SHP77 treated with DMSO at 0.1 percent for 48 hours (cell line): ENCODE data around the gene MAGI2.

Experiments
- DNase-seq: peaks from one replicate; lab custom pipeline; 2025; lab: John Stamatoyannopoulos, UW

Gene MAGI2

DNA sequence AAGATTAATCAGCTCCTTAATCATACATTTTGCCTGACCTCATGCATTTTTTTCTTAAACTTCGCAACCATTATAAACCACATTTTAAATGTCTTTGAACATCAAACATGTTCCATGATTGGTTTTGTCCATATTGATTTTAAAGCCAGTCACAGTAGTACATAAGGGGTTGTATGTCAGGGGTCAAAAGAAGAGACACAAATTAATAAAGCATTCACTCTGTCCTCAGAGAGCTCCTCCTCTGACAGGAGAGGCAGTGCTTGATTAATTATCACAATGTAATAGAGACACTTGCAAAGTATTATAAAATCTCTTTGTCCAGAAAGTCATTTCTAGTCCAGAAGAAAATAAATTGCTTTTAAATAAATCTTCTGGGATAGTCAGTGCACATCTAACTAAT is 195.5 kb downstream of the MAGI2 start:
- DNase-seq = no peak

DNA sequence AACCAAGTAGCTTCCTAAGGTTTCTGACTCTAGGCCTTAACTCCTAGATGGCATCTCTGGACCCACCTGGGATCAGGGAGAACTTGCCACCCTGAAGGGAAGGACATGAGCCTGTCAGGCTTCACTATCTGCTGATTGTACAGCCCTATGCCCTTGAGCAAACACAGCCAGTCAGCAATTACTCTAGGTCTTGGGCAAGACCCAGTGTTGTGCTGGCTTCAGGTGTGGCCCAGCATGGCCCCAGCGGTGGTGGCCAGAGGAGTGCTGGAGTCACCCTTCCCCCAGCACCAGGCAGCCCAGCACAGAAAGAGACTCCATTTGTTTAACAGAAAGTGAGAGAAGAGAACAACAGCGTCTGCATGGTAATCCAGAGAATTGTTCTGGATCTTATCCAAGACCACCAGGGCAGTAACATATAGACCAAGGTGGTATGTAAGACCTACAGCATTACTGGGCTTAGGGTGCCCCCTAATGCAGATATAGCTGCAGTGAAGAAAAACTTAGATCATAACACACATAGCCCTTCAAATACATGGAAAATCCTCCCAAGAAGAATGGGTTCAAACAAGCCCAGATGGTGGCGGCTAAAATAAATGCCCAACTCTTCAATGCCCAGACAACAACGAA is 207.7 kb downstream of the MAGI2 start:
- no peak for DNase-seq

DNA sequence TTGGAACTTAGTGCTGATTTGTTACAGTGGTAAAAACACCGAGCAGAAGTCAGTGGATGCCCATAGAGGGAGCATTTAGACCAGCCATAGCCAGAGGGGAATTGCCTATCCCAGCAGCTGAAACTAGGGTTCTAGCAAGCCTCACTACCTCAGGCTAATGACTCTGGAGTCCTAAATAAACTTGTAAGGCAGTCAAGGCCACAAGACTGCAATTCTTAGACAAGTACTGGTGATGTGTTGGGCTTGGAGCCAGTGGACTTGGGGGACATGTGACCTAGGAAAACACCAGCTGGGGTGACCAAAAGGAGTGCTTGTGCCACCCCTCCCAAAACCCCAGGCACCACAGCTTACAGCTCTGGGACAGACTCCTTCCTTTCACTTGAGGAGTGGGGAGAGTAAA is 209.0 kb downstream of the MAGI2 start:
- no peak for DNase-seq

DNA sequence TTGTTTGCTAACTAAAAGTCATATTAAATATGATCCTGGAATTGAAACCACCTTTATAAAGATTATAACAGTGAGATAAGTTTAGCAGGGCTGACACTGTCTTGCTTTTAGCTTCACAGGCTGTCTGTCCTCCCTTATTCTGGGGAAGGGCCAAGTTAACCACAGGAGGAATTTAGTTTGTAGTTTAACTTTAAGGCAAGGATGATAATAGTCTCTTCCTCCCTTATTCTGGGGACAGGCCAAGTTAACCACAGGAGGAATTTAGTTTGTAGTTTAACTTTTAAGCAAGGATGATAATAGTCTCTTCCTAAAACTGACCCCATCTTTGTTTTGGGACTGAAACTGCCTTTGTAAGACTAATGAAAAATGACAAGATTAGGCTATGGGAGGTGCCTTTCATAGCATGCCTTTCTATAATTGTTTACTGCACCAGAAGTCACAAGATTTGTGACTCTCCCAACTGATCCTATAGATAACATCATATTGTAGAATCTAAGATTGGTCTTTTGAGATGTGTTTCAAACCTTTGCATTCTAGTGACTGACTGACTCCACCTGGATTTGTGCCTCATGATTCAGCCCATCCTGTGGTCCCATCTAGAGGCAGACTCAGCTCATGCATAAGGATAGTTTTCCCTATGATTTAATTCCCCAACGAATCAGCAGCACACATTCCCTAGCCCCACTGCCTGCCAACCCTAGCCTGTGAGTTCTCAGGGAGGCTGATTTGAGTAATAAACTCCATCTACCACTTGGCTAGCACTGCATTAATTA is 212.0 kb downstream of the MAGI2 start:
- no peak for DNase-seq

DNA sequence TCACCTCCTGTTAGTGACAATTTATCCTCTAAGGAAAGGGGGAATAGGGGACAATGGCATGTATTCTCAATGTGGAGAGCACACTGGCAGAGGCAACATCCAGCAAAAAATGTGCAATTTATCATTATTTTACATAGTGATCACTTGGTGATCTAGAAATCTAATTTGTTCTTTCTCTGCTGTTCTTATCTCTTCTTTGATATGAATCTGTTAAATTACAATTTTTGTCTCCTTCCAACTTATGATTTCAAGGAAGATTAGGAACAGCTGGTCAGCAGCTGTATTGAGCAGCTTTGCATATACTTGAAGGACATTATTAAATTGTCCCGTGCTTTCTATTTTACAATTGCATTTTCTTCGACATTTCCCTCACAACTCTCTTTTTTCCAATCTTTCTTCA is 213.1 kb downstream of the MAGI2 start:
- no peak for DNase-seq

DNA sequence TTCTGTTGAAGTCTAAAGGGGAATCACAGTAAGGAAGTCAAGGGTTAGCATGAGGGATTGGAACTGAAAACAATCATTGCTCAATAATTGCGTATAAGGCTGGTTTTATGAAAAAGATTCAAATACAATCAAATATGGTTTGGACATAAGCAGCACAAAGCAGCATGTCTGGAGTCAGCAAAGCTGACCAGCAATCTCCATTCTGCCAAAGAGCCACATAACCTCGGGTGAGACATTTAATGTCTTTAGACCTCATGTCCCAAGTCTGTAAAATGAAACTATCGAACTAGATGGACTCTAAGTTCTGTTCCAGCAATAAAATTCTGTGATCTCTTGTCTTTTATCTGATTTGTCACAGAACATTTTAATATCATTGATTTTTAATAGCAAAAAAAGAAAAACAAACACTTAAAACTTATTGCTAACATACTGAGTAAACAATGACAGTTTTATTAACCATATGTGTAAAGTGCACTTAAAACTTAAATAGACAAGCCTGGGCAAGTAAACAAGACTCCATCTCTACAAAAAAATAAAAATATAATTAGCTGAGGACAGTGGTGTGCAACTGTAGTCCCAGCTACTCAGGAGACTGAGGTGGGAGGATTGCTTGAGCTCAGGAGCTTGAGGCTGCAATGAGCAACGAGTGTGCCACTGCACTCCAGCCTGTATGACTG is 217.0 kb downstream of the MAGI2 start:
- DNase-seq = no peak

DNA sequence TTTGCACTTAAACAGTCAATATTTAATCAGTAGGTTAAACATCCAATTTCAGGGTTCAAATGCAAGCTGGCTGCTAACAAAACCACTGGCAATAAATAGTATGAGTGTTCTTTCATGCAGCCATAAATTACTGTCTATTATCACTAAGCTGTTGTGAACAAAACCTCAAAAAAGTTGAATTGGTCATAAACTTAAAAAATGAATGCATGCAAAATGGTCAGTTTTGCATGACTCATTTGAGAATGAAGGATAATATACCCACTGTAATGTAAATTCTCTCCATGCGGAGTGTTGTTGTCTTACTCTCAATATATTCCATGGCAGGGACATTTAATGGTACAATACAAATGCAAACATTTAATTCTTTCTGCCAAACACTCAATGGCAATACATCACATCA is 226.4 kb downstream of the MAGI2 start:
- DNase-seq = no peak

DNA sequence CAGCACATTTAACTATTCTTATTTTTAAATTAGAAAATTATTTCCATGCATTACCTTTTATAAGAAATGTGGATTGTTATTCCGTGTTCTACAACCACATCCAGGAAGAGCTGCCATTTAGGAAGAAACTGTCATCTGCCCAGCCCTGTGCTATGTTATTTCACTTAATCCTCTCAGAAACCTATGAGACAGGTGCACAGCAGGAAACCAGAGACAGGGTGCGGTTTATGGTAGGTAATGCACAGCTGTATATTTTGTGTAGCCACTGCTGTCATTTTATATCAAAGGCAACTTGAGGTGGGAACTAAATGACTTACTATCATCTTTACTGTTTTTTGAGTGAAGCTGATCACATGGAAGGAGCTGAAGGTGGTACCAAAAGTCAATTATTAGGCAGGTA is 232.3 kb downstream of the MAGI2 start:
- no peak for DNase-seq

DNA sequence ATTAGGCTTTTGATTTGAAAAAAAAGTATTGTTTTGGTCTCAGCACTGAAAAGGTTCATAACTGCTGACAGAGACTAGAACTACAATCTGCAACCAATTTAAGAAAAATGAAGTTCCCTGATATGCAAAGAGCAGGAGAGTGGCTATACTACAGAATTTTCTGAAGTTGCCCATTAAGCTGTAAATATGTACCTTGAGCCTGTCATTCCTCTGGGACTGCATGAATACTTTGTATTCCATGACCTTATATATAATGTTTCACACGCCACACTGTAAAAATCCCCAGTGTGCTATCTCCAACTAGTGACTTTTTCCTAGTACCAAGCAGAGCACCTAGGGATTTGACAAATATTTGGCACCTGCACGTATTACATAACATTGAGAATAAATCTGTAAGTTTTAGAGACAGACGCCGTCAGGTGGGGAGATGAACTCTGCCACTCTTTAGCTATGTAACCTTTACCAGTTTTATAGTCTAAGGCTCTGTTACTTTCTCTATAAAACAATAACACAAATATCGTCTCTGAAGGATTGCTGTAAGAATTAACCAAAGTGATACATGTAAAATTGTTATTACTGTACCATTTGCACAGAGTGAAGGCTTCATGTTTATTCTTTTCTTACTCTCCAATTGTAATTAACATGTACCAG is 235.4 kb downstream of the MAGI2 start:
- DNase-seq = no peak

DNA sequence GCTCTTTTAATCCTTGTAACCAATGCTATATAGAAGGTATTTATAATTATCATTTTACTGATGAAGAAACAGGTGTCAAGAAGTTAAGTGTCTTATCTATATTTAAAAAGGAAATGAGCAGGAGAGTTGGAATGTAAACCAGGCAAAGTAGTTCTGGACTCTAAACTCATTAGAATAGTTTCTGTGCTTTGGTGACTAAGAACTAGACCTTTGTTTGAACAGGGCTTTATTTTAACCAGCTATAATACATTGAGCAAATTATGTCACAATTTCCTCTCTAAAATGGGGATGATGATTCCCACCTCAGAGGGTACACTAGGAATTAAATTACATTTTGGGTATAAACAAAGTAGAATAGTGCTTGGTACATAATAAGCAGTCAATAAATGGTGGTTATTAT is 236.0 kb downstream of the MAGI2 start:
- no peak for DNase-seq

DNA sequence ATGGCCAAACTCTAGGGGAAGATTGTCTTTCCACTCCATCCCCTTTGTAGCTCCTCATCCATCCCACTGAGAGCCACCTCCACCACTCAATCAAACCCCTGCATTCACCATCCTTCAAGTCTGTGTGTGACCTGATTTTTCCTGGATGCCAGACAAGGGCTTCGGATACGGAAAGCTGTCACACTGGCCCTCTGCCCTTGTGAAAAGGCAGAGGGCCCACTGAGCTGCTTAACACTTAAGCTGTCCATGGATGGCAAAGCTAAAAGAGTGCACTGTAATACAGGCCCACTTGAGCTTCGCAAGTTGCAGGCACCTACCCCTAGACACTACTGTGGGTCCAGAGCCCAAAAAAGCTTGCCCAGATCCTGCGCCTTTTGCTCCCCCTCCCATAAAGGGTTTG is 237.2 kb downstream of the MAGI2 start:
- DNase-seq = no peak

DNA sequence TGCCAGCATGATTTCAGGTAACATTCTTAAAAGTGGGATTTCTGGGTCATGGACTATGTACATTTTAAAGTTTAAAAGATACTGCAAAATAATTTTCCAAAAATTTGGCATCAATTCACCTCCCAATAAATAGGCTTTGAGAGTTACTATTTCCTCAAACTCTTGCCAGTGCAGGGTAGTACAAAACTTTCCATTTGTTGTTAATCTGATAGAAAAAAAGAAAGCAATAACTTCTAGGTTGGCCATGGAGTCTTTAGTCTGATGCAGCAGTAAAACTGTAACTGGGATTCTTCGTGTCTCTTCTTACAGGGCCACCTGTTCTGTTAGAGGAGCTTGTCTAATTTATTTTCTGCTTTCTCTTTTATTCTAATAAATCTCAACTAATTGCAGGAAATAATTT is 241.1 kb downstream of the MAGI2 start:
- no peak for DNase-seq

DNA sequence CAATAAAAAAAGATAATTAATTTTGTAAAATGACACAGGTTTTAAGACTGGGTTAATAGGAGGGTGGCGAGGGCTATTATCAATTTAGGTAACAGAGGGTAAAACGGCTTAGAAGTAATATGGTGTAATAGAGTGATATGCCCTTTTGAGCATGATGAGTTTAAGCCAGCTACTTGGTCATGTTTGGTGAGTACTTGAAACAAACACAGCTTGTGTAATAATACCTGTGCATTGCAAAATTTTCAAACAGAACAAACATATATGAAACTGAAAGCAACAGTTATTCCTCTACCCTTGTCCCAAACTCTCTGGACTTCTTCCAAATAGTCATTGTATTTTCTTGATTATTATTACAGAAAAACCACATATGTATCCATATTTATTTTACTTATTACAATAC is 241.7 kb downstream of the MAGI2 start:
- DNase-seq = no peak

DNA sequence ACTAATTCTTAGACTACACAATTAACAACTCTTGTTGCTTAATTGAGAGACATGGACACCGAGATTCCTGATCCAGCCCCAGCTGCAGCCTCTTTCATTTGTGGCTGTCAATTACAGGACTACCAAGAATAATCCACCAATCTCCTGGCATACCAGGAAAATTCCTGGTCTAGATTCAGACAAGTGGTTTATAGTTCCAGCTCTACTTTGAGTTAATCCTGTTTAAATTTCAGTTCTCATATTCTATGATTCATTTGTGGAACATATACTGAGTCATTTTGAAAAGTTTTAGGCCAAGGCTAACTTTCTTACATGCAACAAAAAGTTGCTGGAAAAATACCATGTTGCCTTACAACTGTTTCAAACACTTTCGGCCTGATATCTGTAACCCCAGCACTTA is 253.5 kb downstream of the MAGI2 start:
- DNase-seq = no peak

DNA sequence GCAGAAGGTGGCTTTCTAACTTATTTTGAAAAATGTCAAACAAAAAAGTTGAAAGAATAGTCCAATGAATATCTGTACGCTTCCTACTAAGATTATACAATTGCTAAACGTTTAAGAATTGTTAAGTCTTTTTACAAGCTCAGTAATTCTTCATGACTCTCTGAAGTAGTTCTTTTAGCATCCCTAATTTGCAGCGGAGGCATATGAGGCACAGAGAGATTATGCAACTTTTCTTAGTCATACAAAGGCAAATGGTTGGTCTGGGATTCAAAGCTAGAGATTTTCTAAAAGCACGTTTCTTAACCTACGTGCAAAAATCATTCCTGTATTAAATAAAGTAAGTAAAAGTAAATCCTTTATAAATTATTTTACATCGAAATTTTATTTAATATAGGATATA is 254.2 kb downstream of the MAGI2 start:
- no peak for DNase-seq

DNA sequence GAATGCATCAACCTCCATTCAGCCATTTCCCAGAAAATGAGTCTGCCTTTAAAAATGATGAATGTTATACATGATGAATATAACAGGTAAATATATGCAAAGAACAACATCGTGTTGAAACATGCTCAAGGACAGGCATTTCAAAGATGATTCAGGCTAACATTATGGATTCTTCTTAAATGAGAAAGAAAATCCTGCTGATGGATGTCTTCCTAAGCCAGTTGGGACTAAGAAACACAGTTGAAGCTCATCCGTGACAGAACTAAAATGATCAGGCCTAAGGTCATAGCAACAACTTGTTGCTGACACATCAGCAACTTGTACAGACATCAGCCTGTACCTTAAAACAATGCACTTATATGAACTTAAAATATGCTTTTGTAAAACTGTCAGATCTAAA is 267.9 kb downstream of the MAGI2 start:
- no peak for DNase-seq

DNA sequence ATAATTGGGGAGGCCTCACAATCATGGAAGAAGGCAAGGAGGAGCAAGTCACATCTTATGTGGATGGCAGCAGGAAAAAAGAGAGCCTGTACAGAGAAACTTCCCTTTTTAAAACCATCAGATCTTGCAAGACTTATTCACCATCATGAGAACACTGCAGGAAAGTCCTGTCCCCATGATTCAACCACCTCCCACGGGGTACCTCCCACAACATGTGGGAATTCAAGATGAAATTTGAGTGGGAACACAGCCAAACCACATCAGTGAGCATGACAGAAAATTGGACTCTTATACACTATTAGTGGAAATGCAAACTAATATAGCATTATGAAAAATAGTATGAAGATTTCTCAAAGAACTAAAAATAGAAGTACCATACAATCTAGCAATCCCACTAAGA is 271.2 kb downstream of the MAGI2 start:
- no peak for DNase-seq

DNA sequence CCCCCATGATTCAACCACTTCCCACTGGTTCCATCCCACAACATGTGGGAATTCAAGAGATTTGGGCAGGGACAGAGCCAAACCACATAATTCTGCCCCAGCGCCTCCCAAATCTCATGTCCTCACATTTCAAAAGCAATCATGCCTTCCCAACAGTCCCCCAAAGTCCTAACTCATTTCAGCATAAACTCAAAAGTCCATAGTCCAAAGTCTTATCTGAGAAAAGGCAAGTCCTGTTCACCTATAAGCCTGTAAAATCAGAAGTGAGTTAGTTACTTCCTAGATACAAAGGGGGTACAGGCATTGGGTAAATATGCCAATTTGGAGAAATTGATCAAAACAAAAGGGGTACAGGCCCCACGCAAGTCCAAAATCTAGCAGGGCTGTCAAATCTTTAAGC is 272.9 kb downstream of the MAGI2 start:
- DNase-seq = no peak

DNA sequence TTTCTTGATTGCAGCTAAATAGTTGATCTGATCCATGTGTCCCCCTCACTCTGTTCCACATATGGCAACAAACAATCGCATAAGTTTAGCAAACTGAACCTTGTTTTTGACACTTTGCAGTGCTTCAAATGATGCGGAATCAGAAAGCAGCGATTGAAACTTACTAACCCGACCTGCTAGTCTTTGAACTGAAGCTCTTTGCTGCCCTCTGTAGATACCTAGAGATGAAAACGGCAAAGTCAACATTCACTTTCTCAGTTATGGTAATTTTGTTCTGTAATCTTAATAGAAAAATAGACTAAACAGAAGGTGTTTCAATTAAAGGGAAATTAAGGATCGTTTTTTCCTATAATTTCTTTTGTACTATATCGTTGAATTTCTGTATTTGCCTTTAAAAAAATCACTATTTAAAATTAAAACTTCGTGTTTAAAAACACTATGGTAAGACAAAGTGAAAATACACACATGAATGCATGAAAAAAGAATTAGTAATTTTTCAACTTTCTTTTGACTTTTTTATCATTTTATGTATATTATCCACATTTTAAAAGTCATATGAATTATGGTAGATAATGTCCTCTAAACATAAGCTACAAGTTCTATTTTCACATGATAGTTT is 276.5 kb downstream of the MAGI2 start:
- DNase-seq = peak; percentile 27

DNA sequence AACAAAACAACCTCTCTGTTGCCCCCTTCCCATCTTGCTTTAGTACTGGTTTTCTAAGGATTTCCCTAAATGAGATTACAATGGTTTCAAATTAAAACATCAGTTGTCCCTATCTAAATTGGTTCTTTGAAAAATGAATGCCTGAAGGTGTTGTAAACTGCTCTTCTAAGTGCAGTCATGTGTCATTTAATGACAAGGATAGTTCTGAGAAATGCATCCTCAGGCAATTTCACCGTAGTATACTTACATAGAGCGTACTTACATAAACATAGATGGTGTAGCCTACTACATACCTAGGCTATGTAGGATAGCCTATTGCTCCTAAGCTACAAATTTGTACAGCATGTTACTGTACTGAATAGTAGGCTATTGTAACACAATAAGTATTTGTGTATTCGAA is 278.1 kb downstream of the MAGI2 start:
- no peak for DNase-seq

DNA sequence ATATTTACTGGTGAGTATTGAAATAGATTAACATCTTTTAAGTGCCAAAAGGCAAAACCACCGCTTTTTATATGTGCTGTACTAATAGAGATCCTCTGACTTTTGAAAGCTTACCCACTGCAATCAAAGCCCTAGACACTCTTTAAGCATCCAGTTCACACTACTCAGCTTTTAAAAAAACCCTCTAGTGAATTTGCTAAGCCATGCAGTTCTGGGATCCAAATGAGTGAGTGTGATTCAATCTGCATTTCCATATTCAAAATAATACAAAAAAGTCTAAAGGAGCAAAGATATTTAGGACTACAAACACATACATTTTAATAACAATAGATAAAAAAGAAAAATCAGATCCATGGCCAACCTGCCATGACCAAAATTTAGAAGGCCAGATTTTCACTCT is 288.2 kb downstream of the MAGI2 start:
- no peak for DNase-seq

DNA sequence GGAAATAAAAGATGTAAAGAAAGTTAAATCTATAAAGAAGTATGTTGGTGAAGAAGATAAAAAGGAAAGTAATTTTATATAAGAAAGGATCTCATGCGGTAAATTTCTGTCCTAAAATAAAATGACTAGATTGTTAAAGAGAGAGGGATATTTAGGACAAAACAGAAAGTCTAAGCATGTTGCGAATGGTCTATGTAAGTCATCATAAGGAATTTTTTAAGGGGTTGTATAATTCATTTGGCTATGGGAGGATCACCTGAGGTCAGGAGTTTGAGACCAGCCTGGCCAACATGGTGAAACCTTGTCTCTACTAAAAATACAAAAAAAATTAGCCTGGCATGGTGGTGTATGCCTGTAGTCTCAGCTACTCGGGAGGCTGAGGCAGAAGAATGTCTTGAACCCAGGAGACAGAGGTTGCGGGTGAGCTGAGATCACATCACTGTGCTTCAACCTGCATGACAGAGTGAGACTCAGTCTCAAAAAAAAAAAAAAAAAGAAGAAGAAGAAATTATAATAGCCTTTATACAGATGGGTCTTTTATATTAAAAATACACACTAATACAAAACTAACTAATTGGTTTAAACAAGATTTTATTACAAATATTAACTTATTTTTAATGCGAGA is 294.3 kb downstream of the MAGI2 start:
- no peak for DNase-seq
